Stimulated activated CD4-positive, alpha-beta T cell treated with anti-CD3 and anti-CD28 coated beads, TNF-alpha, amount 100 ng/mL, for 4 hours (primary cell): Measurements from ENCODE around the gene CBX1.

Experiments
- DNase-seq, 3 experiments: peaks; one replicate each; pipeline ENCODE4 v3.0.0-alpha.2; 2020; ENCODE audit warnings: low read depth in 3 of 3

CBX1 gene

DNA sequence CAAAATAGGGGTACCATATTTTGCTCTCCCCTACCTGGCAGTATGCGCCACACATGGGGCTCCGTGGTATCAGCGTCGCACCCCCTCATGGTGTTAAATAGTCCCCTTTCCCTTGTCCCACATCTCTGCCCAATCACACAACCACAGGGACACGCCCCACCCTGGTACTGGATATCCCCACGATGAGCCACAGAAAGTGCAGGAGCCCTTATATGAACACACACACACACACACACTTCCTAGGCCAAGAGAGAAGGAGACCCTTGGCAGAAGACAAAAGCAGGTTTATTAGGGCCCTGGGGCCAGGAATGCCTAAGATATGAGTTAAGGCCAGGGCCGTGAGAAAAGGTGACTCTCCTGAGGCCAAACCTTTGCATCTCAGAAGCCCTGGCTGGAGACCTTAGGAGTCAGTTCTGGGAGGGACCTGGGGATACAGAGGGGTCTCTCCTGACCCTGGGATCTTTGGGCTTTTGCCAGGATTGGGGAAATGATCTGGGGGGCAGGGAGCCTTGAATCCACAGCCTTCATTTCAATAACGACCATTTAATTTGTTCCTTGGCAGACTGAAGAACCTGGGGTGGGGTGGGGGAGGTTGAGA, 75.3 kb downstream of the CBX1 start:
- DNase-seq, result no peak

DNA sequence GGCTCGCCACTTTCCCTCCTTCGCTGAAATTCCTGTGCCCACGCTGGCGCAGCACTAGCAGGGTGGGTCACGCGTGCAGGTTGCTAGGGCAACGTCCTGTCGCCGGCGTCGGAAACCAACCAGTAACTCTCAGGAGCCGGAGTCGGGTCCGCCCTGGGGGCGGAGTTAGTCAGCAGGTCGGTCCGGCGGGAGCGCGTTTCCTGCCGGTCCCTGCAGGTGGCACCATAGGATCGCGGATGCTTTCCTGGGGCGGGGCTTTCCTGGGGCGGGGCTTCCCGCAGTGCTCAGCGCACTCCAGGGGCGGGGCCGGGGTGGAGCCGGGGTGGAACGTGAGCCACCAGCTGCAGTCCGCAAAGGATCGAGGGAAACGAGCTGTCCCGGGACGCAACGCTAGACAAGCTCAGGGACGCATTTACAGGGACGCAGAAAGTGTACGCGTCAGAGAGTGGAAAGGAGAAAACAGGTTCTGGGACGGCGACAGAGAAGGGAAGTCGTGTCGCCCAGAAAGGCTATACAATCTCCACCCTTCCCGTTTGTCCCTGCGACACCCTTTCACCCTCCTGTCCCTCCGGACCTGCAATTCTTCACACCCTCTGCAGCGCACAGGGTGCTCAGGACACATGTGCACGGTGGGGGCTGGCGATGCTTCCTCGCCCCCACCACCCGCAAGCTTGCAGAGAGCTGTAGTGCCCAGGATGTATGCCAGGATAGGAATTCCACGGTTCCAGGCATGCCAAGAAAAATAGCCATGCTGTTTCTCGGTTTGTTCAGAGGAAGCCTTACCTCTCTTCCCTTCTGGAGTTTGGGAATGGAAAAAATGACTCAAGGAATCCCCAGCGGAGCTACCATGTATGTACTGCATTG, 76.0 kb downstream of the CBX1 start:
- DNase-seq, result peak; percentile 96 to 99 (median 97)

DNA sequence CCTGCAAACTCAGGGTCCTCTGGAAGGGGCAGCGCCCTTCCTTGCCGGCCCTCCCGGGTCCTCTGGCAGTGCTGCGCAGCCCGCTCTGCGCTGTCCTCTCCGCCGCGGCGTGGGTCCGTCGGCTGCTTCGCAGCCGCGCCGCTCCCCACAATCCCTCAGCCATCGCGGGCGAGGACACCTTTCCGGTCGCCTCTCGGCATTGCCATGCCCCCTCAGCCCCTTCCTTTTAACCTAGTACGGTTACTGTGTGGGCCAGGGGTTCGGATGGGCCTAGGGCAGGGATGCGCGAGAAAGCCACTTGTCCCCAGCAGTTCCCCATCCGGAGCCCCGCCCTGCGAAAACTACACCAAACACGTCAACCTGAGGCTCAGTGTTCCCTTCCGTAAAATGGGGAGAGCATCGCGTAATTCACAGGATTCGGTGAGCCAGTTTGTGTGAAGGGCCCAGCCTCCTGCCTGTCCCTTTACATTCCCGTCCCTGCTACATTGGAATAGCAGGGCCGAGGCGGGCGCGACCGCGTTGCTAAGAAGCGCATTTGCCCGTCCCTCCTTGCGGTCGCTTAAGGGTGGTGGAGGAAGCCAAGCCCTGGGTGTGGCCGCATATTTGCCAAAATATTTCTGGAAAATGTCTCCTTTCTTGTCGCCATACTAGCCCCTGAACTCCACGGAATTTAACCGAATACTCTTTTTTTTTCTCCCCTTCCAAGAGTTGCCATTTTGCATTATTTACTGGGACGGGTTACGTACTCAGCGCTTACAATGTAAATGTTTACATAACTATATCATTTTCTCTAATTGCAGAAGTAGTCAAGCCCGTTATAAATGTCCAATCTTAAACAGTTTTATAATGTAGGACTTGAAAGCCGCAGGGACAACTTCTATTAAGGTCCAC, 76.9 kb downstream of the CBX1 start:
- DNase-seq, result no peak

DNA sequence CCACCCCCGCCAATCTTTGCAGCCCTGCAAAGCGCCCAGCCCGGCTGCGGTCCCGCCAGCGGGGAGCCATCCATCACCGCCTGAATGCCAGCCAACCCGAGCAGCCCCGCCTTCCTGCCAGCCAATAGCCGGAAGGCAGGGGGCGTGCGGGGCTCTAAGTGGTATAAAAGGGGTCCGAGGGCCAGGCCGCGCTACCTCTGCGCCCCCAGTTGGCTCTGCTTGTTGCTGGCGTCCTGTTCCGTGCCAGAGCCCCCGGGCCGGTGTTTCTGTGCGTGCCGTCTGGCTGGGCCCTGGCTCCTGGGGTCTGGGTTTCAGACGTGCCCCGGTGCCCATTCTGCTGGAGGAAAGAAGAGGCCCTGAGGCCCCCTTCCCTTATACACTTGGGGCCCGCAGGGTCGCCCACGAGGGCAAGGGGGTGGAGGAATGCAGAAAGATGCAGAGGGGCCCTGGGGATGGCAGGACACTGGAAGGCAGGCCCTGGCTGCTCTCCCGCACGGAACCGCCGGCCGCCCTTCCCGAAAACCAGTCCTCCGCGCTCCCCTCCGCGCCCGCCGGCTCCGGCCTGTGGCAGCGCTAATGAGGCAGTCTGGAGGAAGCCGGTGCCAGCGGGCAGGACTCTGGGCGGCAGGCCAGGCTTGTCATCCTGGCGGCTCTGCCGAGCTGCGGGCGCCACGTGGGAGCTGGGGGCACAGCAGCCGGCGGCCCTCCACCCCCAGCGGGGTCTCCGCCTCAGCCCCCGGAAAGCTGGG, 77.7 kb downstream of the CBX1 start:
- peak in 1 of 3 experiments; percentile 10 for DNase-seq

DNA sequence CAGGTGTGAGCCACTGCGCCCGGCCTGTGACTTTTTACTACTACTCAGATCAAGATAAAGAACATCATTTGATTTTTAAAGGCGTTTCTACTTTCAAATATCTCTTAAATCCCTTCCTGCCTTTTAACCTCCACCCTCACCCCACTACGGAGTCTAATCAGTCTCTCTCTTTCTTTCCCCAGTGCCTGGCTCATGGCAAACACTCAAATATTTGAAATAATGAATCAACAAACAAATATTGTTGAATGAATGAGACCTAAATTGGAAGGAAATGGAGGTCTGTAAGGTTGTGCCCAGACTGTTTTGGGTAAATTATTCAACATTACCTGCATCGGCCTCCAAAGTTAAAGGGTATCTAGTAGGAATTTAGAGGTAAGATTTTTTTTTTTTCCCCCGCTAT, 78.4 kb downstream of the CBX1 start:
- DNase-seq, result no peak

DNA sequence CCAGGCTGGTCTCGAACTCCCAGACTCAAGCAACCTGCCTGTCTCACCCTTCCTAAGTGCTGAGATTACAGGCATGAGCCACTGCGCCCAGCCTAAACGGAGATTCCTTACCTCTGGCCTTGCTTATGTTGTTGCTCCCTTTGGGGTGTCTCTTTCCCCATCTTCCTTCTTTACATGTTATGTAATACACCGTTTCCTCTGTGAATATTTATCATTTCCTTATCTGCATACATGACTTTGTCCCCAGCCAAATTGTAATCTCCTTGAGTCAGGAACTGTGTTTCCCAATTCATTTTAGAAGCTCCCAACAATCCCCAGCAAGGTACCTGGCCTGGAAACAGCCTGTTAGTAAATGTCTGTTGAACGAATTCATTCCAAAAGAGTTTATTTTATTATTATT, 79.3 kb downstream of the CBX1 start:
- no peak for DNase-seq
